Testis (tissue), 3 donors: ENCODE data around the gene TBC1D17. TPM values are rescaled to one million over a fixed set of nuclear protein-coding genes. Genes with fewer than 3 reads are reported as not detected.

Experiments
- DNase-seq: peaks from one replicate; pipeline ENCODE4 v3.0.0-alpha.2; 2019
- H3K27ac ChIP-seq, 2 donors: fragments of 200-600 bp; sonication (generic); one replicate each; pipeline ENCODE4 v1.5.1; 2019
- H3K27me3 ChIP-seq: fragments of 200-600 bp; sonication (generic); one replicate; pipeline ENCODE4 v1.5.1; 2019
- H3K36me3 ChIP-seq: fragments of 200-600 bp; sonication (generic); one replicate; pipeline ENCODE4 v1.5.1; 2017; ENCODE audit warnings: low read depth; ENCODE audit errors: missing control alignments
- H3K4me1 ChIP-seq: fragments of 200-600 bp; sonication (generic); one replicate; pipeline ENCODE4 v1.5.1; 2019
- H3K4me3 ChIP-seq, 2 donors: fragments of 200-600 bp; sonication (generic); one replicate each; pipeline ENCODE4 v1.5.1; 2017 to 2019
- H3K9me3 ChIP-seq: fragments of 200-600 bp; sonication (generic); one replicate; pipeline ENCODE4 v1.5.1; 2017
- POLR2A ChIP-seq: fragments of 450-650 bp; IDR thresholded peaks from one replicate; pipeline ENCODE4 v1.6.1; 2017; ENCODE audit warnings: antibody characterized with exemption, mild to moderate bottlenecking, moderate library complexity
- WGBS, 2 donors: methylation state at CpG; one replicate each; pipeline ENCODE4 v1.1.5; 2018; 5-methylcytosine and 5-hydroxymethylcytosine counted together
- intact Hi-C: fragments of 100-400 bp; cut with DNase I; formaldehyde crosslinking; loops from one replicate; pipeline ENCODE4 v1.15.1; 2023; ENCODE audit warnings: low total_unique reads
- polyA plus RNA-seq: library from polyadenylated mRNA; stranded (reverse); fragments of 350-450 nt; fragmentation: Illumina TruSeq; extraction: RNeasy Lipid Tissue Mini Kit (QIAGEN cat#74804); gene quantifications from one replicate; pipeline ENCODE4 v1.2.3, GENCODE V29; 2014; ENCODE audit warnings: low read depth, low replicate concordance; ENCODE audit not compliant: insufficient read depth
- total RNA-seq, 2 donors: library from RNA; depleted of rRNA; stranded (reverse); fragments of >200 nt; gene quantifications; one replicate each; pipeline ENCODE4 v1.2.3, GENCODE V29; 2016
- TF ChIP-seq, protein P1 (sequence below), 3 experiments: fragments of 450-650 bp in 2 of 3; fragments of 200-600 bp in 1 of 3; sonication (generic) in 1 of 3; IDR thresholded peaks; one replicate each; pipeline ENCODE4 v1.5.1; 2016 to 2019; ENCODE audit warnings: antibody characterized with exemption in 3 of 3, mild to moderate bottlenecking in 2 of 3, moderate library complexity in 1 of 3

Gene TBC1D17
- total and polyA plus RNA-seq, 3 donors from 2014 or later: 31.1 to 49.1 (median 47.2) TPM

DNA sequence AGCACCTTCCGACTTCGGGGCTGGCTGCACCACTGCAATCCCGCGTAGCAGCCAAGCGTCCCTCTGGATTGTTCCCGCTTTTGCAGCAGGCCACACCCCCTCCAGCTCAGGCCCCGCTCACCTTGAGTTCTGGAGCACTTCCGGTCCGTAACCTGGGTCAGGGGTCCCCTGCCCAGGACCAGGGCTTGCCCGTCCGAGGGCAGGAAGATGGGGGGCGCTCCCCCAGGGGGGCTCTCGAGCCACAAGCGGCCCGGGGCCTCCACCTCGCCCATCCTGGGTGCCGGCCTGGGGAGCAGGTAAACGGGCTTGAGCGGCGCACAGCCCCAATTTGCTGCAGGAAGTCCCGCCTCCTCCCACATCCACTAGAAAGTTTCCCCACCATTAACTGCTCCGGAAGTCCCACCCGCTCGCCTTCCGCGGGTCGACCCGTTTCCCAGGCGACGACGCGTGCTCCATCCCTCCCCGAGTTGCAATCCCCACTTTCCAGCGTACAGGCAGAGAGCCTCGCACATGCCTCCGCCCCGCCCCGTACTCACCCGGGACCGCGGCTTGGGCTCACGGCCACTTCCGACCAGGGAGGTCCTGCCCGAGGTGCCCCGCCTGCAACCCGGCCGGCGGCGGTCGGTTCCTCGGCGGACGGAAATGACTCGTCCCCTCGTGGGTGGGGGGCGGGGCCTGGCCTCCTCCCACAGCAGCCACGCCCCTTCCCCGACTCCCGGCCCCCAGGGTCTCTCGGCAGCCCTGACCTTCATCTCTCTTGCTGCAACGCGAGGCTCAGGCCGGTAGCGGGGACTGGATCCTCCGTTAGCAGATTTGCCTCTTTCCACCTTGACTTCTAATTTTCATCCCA lies 10.3 kb upstream of the TBC1D17 start, which contains the start of gene PNKP:
Gene PNKP (minus strand): TSS at position 644 of the 850 bp plus-strand sequence. CDS start 372 bp downstream, at position 272.
- peaks cover 52% of the 10 kb centered on the region for H3K4me1 ChIP-seq
- no peaks in the 10 kb centered on the region for H3K36me3 ChIP-seq
- peak within 1 kb of the TSS; percentile 84 to 96 for H3K27ac ChIP-seq
- DNase-seq: peak; percentile 96
- H3K4me3 ChIP-seq: peak within 1 kb of the TSS; percentile 75 to 90
- no peak for TF ChIP-seq POLR2A
- TF ChIP-seq, protein P1, sequence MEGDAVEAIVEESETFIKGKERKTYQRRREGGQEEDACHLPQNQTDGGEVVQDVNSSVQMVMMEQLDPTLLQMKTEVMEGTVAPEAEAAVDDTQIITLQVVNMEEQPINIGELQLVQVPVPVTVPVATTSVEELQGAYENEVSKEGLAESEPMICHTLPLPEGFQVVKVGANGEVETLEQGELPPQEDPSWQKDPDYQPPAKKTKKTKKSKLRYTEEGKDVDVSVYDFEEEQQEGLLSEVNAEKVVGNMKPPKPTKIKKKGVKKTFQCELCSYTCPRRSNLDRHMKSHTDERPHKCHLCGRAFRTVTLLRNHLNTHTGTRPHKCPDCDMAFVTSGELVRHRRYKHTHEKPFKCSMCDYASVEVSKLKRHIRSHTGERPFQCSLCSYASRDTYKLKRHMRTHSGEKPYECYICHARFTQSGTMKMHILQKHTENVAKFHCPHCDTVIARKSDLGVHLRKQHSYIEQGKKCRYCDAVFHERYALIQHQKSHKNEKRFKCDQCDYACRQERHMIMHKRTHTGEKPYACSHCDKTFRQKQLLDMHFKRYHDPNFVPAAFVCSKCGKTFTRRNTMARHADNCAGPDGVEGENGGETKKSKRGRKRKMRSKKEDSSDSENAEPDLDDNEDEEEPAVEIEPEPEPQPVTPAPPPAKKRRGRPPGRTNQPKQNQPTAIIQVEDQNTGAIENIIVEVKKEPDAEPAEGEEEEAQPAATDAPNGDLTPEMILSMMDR (IDR thresholded peaks at IDR 0.05): peak in 1 of 3 experiments; percentile 1
- intact Hi-C loops: no loop called here
- no peaks in the 10 kb centered on the region for H3K9me3 ChIP-seq
- H3K27me3 ChIP-seq: no peaks in the 10 kb centered on the region
- 0 to 2% methylated on average over 11 to 58 of the region's 65 CpGs for WGBS, 2 donors

DNA sequence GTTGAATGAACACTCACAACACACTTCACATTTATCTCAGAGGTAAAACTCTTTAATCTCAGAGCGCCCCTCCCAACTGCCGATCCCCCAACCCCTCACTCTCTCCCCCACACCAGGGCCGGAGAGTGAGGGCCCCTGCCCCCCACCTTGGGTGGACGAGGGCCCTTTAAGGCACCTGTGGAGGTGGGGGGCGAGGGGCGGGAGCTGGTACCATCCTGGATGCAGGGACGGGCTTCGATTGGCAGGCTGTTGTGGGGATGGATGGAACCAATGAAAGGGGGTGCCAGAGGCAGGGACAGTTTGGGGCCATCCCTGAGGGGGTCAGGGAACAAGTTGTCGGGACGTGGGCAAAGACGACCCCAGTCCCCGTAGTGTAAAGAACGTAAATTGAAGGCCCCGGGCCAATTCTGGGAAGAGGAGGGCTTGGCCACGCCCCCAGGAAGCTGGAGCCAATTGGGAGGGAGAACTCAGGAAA lies 8.5 kb upstream of the TBC1D17 start:
- 1% methylated on average over 14 to 15 of the region's 15 CpGs for WGBS, 2 donors
- H3K27ac ChIP-seq: peak overlapping the region; percentile 84 to 96
- peak overlapping the region; percentile 56 to 63 for H3K4me3 ChIP-seq
- peaks cover 42% of the 10 kb centered on the region for H3K4me1 ChIP-seq
- DNase-seq: no peak
- H3K27me3 ChIP-seq: no peaks in the 10 kb centered on the region
- TF ChIP-seq, protein P1 (IDR thresholded peaks at IDR 0.05): no peak
- no peak for TF ChIP-seq POLR2A
- H3K36me3 ChIP-seq: no peaks in the 10 kb centered on the region
- no peaks in the 10 kb centered on the region for H3K9me3 ChIP-seq
- intact Hi-C loops: no loop called here

DNA sequence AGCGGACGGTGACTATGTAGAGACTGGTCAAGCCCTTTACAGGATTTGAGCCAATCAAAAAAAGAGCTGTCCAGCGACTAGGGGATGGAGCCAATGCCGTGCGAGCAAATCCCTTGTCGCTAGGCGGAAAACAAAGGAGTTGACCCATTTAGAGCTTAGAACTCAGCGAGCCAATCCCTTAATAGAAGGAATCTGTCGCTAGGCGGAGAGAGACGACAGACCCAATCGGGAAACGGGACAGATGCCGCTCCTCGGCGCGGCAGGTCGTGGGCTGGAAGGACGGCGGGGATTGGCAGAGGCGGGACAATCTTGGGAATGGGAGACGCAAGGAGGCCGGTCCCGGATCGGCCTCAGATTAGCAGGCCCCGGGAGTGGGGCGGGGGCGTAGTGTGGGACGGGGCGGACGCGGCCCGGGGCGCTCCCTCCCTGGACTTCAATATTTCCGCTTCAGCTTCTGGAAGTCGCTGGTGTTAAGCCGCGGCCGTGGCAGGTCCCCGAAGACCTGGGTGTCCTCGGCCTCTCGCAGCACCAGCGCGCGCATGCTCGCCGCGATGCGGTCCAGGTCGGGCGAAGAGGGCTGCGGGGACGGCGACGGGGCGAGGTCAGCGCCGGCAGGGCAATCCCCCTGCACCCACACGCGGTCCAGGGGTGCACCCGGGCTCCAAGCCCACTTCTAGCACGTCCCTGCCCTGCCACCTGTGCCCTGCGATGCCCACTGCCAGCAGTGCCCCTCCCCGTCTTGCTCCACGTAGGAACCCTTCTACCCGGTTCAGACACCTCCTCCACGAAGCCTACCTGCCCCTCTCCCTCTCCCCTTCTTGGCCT lies 7.8 kb upstream of the TBC1D17 start:
- intact Hi-C loops: no loop called here
- Histone ChIP-seq H3K4me3 (peak overlapping the region; percentile 56 to 63), H3K4me1 (peaks cover 42% of the 10 kb centered on the region), H3K27ac (peak overlapping the region; percentile 85 to 96), H3K9me3 (no peaks in the 10 kb centered on the region), H3K36me3 (no peaks in the 10 kb centered on the region), H3K27me3 (no peaks in the 10 kb centered on the region)
- DNase-seq: peak; percentile 97
- TF ChIP-seq, protein P1 (IDR thresholded peaks at IDR 0.05): peak in 2 of 3 experiments; percentile 39
- TF ChIP-seq POLR2A: peak; percentile 9
- WGBS, 2 donors: 0 to 1% methylated on average over 15 to 67 of the region's 67 CpGs

DNA sequence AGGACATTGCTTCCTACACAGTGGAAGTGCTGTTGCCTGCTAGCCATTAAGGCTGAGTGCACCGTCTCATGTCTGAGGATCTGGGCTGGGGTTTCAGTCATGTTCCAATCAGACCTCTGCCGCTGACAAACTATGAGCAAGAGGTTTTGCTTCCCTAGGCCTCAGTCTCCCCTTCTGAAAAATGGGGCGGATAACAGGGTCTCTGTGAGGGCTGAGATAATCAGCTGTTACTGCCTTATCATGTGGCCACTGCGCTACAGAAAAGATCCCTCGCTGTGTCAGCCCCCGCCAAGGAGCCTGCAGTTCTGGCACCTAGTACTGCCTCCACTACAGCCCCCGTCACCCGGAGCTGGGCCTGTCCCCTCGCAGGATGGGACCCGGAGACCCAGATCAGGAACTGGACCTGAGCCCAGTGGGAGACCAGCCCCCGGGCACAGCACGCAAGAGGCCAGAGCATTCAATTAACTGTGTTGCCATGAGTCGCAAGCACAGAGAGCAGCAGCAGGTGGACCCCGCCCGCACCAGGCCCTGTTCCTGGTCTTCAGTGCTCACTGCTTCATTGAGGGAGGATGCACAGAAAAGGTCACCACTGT lies 7.1 kb upstream of the TBC1D17 start:
- H3K27ac ChIP-seq: peak overlapping the region; percentile 85 to 92
- 39 to 42% methylated on average over 7 to 15 of the region's 15 CpGs for WGBS, 2 donors
- H3K27me3 ChIP-seq: no peaks in the 10 kb centered on the region
- peaks cover 41% of the 10 kb centered on the region for H3K4me1 ChIP-seq
- peak overlapping the region in 1 of 2 donors; percentile 63 for H3K4me3 ChIP-seq
- no peaks in the 10 kb centered on the region for H3K36me3 ChIP-seq
- no peaks in the 10 kb centered on the region for H3K9me3 ChIP-seq
- intact Hi-C loops: no loop called here
- no peak for DNase-seq
- TF ChIP-seq, protein P1 (IDR thresholded peaks at IDR 0.05): no peak
- TF ChIP-seq POLR2A: no peak
